Measurements from ENCODE around the gene MKX.

MKX gene

GRCh38 chr10:27742195-27743011 is 3.2 kb downstream of the MKX start:
- DNase-seq (ENCODE audit: low read depth in 2 of 2): peak; percentile 45 to 60

GRCh38 chr10:27741173-27742091 is 4.2 kb downstream of the MKX start:
- no peak for DNase-seq (ENCODE audit: low read depth in 2 of 2)

- no peak for DNase-seq (ENCODE audit: low read depth in 2 of 2)
Measured at GRCh38 chr10:27736396-27736795, 9.2 kb downstream of the MKX start.

GRCh38 chr10:27730041-27730440 is 15.6 kb downstream of the MKX start:
- DNase-seq (ENCODE audit: low read depth in 2 of 2): no peak

- no peak for DNase-seq (ENCODE audit: low read depth in 2 of 2)
Measured at GRCh38 chr10:27728338-27728737, 17.3 kb downstream of the MKX start.

GRCh38 chr10:27724287-27724686 is 21.3 kb downstream of the MKX start:
- no peak for DNase-seq (ENCODE audit: low read depth in 2 of 2)

GRCh38 chr10:27723436-27723835 is 22.2 kb downstream of the MKX start:
- DNase-seq (ENCODE audit: low read depth in 2 of 2): no peak

GRCh38 chr10:27720529-27720928 is 25.1 kb downstream of the MKX start:
- no peak for DNase-seq (ENCODE audit: low read depth in 2 of 2)

- no peak for DNase-seq (ENCODE audit: low read depth in 2 of 2)
Measured at GRCh38 chr10:27719052-27719451, 26.6 kb downstream of the MKX start.

GRCh38 chr10:27717861-27718260 is 27.8 kb downstream of the MKX start:
- no peak for DNase-seq (ENCODE audit: low read depth in 2 of 2)

GRCh38 chr10:27717224-27717623 is 28.4 kb downstream of the MKX start:
- no peak for DNase-seq (ENCODE audit: low read depth in 2 of 2)

- no peak for DNase-seq (ENCODE audit: low read depth in 2 of 2)
Measured at GRCh38 chr10:27716521-27716920, 29.1 kb downstream of the MKX start.

- no peak for DNase-seq (ENCODE audit: low read depth in 2 of 2)
Measured at GRCh38 chr10:27715505-27715904, 30.1 kb downstream of the MKX start.

- no peak for DNase-seq (ENCODE audit: low read depth in 2 of 2)
Measured at GRCh38 chr10:27714349-27714748, 31.3 kb downstream of the MKX start.

- DNase-seq (ENCODE audit: low read depth in 2 of 2): no peak
Measured at GRCh38 chr10:27713941-27714340, 31.7 kb downstream of the MKX start.

- DNase-seq (ENCODE audit: low read depth in 2 of 2): no peak
Measured at GRCh38 chr10:27710014-27710413, 35.6 kb downstream of the MKX start.

GRCh38 chr10:27709304-27709703 is 36.3 kb downstream of the MKX start:
- no peak for DNase-seq (ENCODE audit: low read depth in 2 of 2)

- DNase-seq (ENCODE audit: low read depth in 2 of 2): no peak
Measured at GRCh38 chr10:27701938-27702537, 43.6 kb downstream of the MKX start.

GRCh38 chr10:27699776-27700175 is 45.8 kb downstream of the MKX start:
- DNase-seq (ENCODE audit: low read depth in 2 of 2): no peak

- no peak for DNase-seq (ENCODE audit: low read depth in 2 of 2)
Measured at GRCh38 chr10:27698961-27699360, 46.7 kb downstream of the MKX start.

- no peak for DNase-seq (ENCODE audit: low read depth in 2 of 2)
Measured at GRCh38 chr10:27696466-27696865, 49.2 kb downstream of the MKX start.

GRCh38 chr10:27695706-27696105 is 49.9 kb downstream of the MKX start:
- DNase-seq (ENCODE audit: low read depth in 2 of 2): no peak
